NCI-H2227 (cell line): ENCODE data around the gene SELP.

Experiments
- DNase-seq: peaks from one replicate; lab custom pipeline; 2025; ENCODE audit not compliant: unreplicated experiment; lab: John Stamatoyannopoulos, UW

Gene SELP

DNA sequence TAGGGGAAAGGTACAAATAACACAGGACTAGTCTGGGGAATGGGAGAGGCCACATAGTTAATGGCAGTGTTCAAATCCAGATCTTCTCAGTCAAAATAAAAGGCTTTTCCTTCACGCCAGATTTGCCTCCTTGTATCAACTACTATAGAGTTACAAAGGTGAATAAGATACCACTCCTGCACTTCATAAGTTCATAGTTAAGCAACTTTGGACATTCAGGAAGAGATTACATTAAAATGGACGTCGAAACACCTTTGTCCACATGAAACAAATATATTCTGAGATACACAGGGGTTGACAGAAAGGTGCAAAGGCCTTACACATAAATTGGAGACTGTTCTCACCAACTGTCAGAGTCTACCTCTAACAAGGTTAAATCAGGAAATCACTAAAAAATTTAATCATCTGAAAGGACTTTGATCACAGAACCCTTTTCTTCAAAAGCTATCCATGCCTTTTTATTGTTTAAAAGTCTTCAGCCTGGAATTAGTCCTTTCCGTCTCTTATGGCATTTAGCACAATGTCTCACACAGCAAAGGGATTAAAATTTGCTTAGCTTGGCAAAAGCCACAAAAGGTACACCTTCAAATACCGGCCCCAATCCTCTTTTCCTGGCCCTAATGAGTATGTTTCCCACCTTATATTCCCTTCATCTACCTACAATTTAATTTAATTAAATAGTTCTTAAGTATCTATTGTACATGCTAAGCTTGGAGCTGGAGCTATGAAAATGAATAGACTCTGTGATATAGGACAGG is 51.8 kb downstream of the SELP start:
- DNase-seq, result no peak

DNA sequence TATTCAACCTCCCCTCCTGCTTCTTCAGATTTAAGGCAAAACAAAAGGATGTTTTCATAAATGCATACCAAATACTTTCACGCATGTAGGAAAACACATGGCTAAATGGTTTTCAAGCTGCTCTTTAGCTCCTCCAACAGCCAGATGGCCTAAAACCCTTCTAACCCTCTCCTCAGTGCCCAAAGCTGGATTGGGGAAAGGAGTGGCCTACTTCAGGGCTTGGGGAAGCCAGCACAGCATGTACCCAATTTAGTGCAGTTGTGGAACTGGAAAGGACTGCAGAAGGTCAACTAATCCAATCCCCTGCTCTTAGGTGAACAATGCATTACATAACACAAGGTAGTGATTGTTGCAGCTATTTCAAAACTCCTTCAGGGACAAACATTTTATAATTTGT is 53.0 kb downstream of the SELP start:
- DNase-seq, result no peak

DNA sequence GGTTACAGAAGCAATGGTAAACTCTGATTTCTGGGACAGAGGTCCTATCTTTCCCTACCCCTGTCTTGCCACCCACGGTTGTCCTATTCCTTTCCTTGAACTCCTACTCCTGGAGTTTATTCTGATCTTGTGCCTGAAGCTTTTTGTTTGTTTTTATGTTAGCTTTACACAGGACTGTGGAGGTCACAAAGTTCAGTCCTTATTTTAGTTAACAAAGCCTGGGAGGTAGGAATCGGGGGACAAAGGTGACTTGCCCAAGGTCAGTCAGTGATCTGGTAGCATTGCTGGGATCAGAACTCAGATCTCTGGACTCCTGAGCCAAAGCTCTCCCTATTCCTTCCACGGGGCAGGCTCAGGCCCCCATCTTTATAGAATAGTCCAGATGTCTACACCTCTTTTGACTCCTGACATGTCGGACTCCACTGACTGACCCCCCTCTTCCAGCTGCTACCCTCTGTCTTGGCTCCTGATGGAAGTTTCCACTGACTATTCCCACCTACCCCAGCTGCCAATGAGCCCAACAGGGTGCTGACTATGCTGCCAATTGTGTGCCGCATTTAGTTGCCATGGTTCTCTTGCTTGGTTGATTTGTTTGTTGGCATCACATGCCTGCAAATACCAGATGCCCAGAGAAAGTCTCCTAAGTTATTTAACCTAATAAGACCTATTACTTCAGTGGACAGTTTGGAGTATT is 53.5 kb downstream of the SELP start:
- no peak for DNase-seq

DNA sequence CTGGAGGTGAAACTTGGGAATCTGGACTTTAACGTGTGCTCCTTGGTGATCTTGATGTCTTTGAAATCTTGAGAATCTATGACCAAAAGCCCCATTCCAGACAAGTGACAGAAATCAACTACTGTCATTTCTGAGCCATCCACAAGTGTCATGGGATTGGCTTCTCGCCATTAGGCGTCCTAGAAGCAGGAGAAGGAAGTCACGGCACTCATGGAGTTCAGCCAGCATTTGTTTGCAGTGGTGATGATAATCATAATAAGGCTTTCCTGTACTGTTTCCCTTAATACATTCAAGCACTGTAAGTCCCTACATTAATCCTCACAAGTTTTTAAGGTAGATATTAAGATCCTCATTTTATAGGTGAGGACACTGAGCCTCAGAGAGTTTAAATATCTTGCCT is 55.6 kb downstream of the SELP start:
- DNase-seq, result no peak

DNA sequence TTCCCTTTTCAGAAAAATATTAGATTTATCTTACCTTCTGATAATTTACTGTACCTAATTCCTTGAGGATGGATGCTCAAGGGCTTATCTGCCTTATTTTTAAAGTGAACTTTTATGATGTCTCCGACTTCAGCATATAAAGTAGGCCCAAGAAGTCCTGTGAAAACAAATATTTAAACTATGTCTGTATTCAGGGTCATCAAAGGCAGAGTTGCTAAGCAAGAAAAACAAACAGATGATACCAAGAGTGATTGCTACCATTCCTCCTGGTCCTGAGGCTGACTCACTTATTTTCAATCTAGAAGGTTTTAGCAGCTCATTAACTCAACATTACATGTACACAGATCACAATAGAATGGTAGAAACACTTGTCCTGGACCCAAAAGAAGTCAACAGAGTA is 57.7 kb downstream of the SELP start:
- no peak for DNase-seq

DNA sequence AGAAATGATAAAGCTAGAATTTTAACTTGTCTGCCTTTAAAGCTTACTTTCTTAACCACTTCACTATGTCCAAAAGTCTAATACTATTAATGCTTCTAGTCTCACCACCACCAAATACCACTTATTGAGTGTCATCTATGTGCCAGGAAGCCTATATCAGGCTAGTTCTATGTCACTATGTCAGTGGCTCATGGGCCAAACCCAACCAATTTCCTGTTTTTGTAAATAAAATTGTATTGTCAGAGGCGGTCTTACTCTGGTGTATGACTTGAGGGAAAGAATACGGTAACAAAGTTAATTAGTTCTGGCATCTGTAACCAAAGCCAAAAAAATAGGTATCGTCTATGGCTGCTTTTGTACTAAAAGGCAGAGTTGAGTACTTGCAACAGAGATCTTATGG is 58.5 kb downstream of the SELP start:
- DNase-seq, result no peak

DNA sequence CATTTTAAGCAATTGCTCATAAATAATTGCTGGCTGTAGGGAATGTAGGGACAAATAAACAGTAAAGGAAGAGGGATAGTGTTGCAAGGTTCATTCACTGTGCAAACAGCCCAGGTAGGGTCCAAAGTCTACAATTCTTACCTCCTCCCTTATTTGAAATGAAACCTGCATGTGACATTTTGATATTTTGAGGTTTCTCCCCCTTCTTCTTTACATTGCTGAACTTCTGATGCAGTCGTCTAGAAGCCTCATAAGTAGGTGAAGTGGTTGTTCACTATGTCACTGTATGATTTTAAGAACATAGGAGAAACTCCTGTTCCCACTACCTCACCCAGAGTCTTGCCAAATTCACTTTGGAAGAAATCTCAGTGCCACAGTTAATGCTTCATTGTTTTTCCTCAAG is 59.8 kb downstream of the SELP start:
- no peak for DNase-seq

DNA sequence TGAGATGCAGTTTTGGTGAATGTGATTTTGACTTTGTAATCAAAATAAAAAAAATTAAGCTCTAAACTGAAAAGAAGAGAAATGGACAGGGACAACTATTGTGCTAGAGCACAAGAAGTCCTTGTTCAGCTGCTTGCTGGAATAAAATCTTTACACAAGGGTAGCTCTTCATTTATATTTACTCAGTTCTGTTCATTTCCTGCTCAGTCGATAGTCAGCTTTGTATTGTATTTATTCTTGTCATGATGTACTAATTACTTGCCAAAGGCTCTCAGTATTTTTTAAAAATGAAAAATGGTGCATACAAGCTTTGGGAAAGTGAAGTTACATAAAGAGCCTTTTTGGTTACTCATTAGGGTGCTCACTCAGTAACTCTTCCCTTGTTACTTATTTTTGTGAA is 61.4 kb downstream of the SELP start:
- DNase-seq, result no peak

DNA sequence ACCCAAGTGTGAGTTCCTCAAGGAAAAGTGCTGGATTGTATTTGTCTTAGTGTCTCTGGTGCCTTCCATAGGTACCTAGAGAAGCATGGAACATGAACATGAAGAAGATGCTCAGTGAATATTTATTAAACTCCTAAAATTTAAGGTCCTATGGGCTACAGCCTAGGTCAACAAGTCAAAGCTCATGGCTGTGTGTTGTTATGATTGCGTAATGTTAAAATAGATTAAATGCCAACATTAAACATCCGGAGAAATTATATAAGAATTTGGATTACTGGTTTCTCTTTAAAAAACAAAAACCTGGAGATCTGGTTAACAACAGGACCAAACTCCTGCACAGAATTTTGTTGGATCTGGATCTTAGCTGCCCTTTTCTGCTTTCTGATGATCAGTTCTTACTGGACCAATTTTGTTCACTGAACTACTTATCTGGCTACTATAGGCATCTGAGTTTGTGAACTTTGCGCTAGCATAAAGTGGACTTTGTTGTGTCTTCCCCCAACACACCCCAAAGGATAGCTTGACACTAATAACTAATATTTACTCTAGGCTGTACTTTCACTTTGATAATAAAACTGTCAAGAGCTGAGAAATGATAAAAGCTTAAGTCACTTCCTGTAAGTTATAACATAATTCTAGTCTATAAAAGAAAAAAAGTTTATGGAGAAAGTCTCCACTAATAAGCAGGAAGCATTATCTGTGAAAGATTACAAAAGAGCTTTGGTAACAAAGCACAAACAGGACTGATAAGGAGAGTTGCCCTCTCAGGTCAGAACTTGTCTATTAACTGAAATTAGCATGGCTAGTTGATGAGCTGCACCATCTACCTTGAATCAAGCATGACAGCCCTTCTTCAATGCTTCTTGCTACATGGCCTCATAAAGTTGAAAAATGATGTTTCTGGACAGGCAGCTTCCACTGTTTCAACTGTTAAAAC is 64.3 kb downstream of the SELP start:
- DNase-seq, result no peak

DNA sequence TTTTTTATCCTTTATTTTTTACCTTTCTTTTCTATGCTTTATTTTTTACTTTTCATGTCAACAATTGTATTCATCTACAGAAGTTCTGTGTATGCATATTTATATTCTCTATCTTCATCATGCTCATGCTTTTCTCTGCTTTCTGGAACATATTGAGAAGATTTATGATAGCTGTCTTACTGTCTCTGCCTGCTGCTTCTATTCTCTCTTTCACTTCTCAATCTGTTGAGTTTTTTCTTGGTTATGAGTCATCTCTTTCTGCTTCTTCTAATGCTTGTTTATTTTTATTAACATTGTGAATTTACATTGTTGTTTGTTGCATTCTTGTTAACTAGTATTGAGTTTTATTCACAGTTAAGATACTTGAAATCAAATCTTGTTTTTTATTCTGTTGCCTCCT is 66.3 kb downstream of the SELP start:
- DNase-seq, result no peak

DNA sequence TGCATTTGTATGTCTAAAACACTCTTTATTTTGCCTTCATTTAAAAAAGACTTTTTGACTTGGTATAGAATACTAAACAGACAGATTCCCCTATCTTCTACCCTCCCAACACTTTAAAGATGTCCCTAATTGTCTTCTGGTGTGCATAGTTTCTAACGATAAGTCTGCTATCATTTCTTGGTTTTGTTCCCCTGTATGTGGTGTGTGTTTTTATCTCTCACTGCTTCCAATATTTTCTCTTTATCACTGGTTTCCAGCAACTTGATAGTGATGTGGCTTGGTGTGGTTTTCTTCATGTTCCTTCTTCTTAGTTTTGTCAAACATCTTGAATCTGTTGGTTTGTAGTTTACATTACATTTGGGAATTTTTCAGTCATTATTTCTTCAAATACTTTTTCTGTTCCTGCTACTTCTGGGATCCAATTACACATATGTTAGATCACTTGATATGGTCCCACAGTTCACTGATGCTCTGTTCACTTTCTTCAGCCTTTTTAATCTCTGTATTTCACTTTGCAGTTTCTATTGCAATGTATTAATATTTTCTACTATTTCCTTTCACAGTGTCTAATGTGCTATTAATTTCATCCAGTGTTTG is 66.8 kb downstream of the SELP start:
- DNase-seq, result no peak

DNA sequence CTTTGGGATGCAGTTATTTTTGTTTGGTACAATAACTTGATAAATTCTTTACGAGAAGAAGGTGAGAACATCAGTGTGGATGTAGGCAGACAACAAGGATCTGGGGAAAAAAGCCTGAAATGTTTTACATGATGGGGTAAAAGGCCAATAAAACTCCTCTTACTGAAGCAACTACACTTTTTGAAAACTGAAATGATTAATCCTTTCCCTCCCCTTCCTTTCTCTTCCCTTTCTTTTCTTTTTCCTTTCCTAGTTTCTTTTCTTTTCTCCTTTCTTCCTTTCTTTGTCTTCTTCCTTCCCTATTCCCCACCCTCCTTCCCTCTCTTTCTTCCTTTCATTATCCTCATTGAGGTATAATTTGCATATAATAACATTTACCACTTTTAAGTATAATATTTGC is 68.2 kb downstream of the SELP start:
- DNase-seq, result no peak

DNA sequence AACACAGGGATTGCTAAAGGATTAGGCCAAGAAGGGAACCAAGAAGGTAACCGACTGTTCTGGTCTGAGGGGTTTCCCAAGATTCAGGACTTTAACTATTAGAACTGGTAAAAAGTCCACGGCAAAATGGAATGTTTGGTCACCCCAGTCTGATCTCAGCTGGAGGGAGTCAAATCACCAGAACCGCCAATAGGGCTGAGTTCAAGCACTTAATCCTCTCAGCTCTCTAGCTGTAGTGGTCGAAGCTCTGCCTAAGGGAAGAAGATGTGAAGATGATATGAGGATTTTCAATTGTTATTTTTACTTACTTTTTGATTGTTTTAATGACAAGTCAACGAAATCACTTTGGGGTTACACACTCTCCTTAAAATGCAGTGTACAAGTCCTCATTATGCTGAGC is 72.8 kb downstream of the SELP start:
- DNase-seq, result no peak

DNA sequence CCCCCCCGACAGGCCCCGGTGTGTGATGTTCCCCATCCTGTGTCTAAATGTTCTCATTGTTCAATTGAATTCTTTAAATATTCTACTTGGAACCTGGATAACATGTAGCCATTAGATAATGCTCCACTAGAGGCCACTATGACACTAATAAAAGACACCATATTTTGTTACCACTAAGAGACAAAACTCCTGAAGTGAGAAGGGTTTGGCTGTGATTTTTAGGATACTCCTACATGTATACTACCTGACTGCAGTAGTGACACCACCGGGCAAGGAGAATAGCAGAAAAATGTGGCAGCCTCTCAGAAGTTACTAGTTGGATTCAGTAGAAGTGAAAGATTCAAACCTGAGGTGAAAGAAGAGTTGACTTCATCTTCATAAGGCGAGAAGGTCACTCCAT is 79.6 kb downstream of the SELP start:
- peak; percentile 46 for DNase-seq

DNA sequence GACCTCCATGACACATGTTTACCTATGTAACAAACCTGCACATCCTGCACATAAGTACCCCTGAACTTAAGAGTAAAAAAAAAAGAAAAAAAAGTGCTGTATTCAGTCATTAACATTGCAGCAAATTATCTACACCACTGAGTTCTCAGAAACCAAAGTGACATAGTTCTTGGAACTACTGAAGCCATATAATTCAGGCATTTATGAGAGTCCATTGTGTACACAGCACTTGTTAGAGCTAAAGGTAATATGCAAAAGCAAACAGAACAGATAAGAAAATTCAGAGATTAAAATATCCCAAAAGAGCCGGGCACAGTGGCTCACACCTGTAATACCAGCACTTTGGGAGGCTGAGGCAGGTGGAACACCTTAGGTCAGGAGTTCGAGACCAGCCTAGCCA is 81.6 kb downstream of the SELP start:
- DNase-seq, result no peak

DNA sequence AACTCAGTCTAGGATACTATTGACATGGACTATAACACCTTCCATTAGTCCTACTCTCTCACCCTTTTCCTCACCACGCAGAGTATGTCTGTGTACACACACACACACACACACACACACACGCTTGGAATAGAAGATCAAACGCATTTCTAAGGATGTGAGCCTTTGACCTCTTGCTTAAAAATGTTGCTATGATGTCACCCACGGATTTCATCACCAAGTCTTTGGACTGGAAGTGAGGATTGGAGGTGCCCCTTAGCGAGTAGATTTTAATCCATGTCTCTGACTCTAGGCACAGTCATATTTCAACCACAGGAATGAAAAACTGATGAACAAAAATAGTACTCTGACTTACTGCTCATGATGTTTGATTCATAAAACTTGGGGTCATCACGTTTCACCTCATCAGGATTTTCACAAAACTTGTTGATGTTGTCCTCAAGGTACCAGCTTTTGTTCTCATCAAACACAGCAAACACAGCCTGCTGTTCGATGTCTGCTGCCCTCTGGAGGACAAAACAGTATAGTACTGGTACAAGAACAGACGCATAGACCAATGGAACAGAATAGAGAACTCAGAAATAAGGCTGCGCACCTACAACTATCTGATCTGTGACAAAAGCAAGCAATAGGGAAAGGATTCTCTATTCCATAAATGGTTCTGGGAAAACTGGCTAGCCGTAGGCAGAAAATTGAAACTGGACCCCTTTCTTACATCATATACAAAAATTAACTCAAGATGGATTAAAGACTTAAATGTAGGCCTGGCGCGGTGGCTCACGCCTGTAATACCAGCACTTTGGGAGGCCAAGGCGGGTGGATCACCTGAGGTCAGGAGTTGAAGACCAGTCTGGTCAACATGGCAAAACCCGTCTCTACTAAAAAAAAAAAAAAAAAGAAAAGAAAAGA is 83.6 kb downstream of the SELP start:
- DNase-seq, result peak; percentile 88

DNA sequence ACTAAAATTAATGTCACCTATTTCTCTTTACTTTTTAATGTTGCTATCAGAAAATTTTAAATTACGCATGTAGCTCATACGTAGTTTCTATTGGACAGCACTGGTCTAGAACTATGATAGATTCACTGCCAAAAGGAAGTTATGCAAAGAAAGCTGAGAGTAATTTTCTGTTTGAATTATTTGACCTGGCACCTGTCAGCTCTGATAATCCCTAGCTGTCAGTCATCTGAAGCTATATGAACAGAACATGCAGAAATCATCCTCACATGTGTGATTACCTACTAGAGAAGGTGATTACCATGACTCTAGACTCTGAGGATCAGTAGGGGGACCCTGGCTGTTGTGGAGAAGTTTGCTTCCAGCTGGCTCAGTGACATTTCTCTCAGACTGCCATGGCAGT is 84.5 kb downstream of the SELP start:
- DNase-seq, result no peak

DNA sequence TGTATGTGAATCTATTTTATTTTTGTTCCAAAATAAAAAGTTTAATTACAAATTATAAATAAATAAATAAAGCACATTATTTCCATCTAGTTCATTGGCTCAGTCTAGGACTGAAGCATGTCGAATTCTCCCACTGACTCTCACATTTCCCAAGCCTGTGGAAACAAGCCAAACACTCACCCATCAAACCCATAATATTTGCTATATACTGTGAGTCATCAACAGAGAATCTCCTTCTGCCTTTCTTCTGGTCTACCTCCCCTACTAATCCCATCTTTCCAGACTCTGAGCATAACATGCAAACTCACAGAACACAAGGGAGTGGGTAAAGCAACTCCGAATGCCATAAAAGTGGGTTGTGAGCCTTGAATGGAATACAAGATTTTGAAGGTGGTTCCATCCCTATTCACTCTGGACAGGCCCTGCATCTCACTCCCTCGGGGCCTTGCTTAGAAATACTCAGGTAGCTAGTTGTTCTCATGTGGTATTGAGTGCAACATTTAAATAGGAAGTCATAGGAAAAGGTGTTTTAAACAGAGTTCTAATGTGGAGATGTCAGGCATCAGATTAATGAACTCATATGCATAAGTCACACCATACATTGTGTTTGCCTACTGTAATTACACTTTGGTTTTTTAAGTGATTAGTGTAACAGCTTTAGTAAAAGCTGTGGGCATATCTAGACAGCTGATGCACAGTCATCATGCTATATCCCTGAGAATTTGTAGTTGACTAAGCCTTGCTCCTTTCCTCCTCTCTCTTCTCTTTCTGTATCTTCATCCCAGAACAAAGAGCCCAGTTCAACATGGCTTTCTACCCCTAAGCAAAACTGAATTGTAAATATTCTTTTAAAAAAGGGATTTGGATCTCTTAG is 90.7 kb downstream of the SELP start:
- DNase-seq, result no peak
